ENCODE data around the gene SMIM8. TPM values are rescaled to one million over a fixed set of nuclear protein-coding genes. Genes with fewer than 3 reads are reported as not detected.

The SMIM8 gene
- total RNA-seq, 1 experiment from 2014 or later, result 6.6 TPM

DNA sequence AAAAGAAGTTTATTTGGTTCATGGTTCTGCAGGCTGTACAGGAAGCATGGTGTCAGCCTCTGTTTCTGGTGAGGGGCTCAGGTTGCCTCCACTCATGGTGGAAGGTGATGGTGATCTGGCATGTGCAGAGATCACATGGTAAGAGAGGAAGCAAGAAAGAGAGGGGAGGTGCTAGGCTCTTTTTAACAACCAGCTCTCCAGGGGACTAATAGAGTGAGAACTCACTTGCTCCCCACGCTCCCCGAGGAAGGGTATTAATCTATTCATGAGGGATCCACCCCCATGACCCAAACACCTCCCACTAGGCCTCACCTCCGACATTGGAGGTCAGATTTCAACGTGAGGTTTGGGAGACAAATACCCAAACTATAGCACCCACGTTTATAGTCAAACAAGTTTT is 10.6 kb downstream of the SMIM8 start:
- H3K27ac ChIP-seq (ENCODE audit: insufficient read length, low read depth, low read length), result no peak overlapping the region
- H3K4ac ChIP-seq (ENCODE audit: low read depth, low read length), result no peak overlapping the region
- no peak overlapping the region for H2BK20ac ChIP-seq (ENCODE audit: low read depth, low read length, poor library complexity, severe bottlenecking)
- H3K9me3 Mint-ChIP-seq, result peaks cover 0 to 4% of the 10 kb centered on the region in 2 experiments; a peak in 2 of 5 replicates
- no peak overlapping the region for H2BK5ac ChIP-seq (ENCODE audit: insufficient read length, low read length)
- H2BK12ac ChIP-seq (ENCODE audit: insufficient read length, low read depth, low read length), result no peak overlapping the region
- H4K91ac ChIP-seq (ENCODE audit: insufficient read length, low read depth, low read length), result no peak overlapping the region
- no peaks in the 10 kb centered on the region for H3K9me3 ChIP-seq (ENCODE audit: control insufficient read depth, low read depth, low read length)
- H3K79me1 ChIP-seq (ENCODE audit: insufficient read depth, low read depth, low read length, poor library complexity, severe bottlenecking), result no peaks in the 10 kb centered on the region
- no peak overlapping the region for H3K4me2 ChIP-seq (ENCODE audit: insufficient read depth, insufficient read length, low read length)
- H3K9ac ChIP-seq (ENCODE audit: extremely low read depth, insufficient read length, low read length), result no peak overlapping the region
- H3K27me3 Mint-ChIP-seq (ENCODE audit: low read depth), result no peaks in the 10 kb centered on the region
- H2BK15ac ChIP-seq (ENCODE audit: low read depth, low read length), result no peak overlapping the region
- no peak overlapping the region for H3K23ac ChIP-seq (ENCODE audit: insufficient read length, low read depth, low read length)
- H3T11ph ChIP-seq (ENCODE audit: low read length), result no peak overlapping the region
- H3K4me1 ChIP-seq (ENCODE audit: insufficient read depth, low read length), result no peaks in the 10 kb centered on the region; the same call in 1 of the 2 replicates
- H3K79me2 ChIP-seq (ENCODE audit: insufficient read depth, low read length), result no peaks in the 10 kb centered on the region
- H3K36me3 Mint-ChIP-seq (ENCODE audit: insufficient read depth in 1 of 3, low read depth in 3 of 3), result peaks cover 3 to 7% (median 6%) of the 10 kb centered on the region in 3 experiments; a peak in 6 of 7 replicates
- H4K20me1 ChIP-seq (ENCODE audit: control insufficient read depth, insufficient read depth, insufficient read length), result no peaks in the 10 kb centered on the region
- no CpG with 5 or more reads among the region's 5 CpGs for WGBS (ENCODE audit: extremely low coverage, insufficient read length, low lambda C conversion rate)
- H3K56ac ChIP-seq (ENCODE audit: insufficient read length, low read depth, low read length), result no peak overlapping the region
- no peak overlapping the region for H3K4me3 Mint-ChIP-seq
- no peak overlapping the region for H2AK5ac ChIP-seq (ENCODE audit: insufficient read length, low read length)
- no peak overlapping the region for H2AFZ ChIP-seq (ENCODE audit: low read length)
- H3K14ac ChIP-seq (ENCODE audit: insufficient read depth, low read length), result no peak overlapping the region
- DNase-seq, result no peak
- H3K4me1 Mint-ChIP-seq, result peaks cover 32 to 40% of the 10 kb centered on the region in 2 experiments
- H2BK120ac ChIP-seq (ENCODE audit: low read depth, low read length, poor library complexity, severe bottlenecking), result no peak overlapping the region
- no peak overlapping the region for H4K8ac ChIP-seq (replicated peaks; ENCODE audit: insufficient read length, low read depth, low read length)
- no peak overlapping the region for H4K5ac ChIP-seq (ENCODE audit: insufficient read length, low read depth, low read length)
- H3K23me2 ChIP-seq (ENCODE audit: insufficient read length, low read depth, low read length, poor library complexity, severe bottlenecking), result peaks cover 2% of the 10 kb centered on the region
- no peak overlapping the region for H3K27ac Mint-ChIP-seq
- H3K27me3 ChIP-seq (ENCODE audit: insufficient read depth, low read length), result no peaks in the 10 kb centered on the region
- TF ChIP-seq, protein P1, sequence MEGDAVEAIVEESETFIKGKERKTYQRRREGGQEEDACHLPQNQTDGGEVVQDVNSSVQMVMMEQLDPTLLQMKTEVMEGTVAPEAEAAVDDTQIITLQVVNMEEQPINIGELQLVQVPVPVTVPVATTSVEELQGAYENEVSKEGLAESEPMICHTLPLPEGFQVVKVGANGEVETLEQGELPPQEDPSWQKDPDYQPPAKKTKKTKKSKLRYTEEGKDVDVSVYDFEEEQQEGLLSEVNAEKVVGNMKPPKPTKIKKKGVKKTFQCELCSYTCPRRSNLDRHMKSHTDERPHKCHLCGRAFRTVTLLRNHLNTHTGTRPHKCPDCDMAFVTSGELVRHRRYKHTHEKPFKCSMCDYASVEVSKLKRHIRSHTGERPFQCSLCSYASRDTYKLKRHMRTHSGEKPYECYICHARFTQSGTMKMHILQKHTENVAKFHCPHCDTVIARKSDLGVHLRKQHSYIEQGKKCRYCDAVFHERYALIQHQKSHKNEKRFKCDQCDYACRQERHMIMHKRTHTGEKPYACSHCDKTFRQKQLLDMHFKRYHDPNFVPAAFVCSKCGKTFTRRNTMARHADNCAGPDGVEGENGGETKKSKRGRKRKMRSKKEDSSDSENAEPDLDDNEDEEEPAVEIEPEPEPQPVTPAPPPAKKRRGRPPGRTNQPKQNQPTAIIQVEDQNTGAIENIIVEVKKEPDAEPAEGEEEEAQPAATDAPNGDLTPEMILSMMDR (conservative IDR thresholded peaks at IDR 0.05), result no peak
- no peak overlapping the region for H3K18ac ChIP-seq (ENCODE audit: insufficient read length, low read depth, low read length)

All from H9 (cell line).